Mesendoderm (in vitro differentiated cells): ENCODE data around the gene EPHB3.

Experiments used
- DNase-seq: peaks from one replicate; pipeline ENCODE4 v3.0.0; 2013
- H2AK5ac ChIP-seq: 2 replicates; pipeline ENCODE4 v1.6.1; 2013; ENCODE audit warnings: low read length, inconsistent platforms
- H2BK120ac ChIP-seq: 2 replicates; pipeline ENCODE4 v1.6.1; 2013; ENCODE audit warnings: low read depth, mild to moderate bottlenecking, low read length, moderate library complexity, mixed read lengths
- H2BK15ac ChIP-seq: replicated peaks from 2 replicates; pipeline ENCODE4 v1.6.1; 2013; ENCODE audit warnings: low read depth, mild to moderate bottlenecking, moderate library complexity
- H2BK5ac ChIP-seq: 2 replicates; pipeline ENCODE4 v1.6.1; 2013; ENCODE audit warnings: low read length, inconsistent platforms
- H3K18ac ChIP-seq: 2 replicates; pipeline ENCODE4 v1.6.1; 2013; ENCODE audit warnings: mild to moderate bottlenecking, low read length, mixed read lengths
- H3K23ac ChIP-seq: one replicate; pipeline ENCODE4 v1.6.1; 2013; ENCODE audit warnings: low read length
- H3K27ac ChIP-seq: 2 replicates; pipeline ENCODE4 v1.5.1; 2013; ENCODE audit warnings: low read depth, mild to moderate bottlenecking, inconsistent platforms, low read length, moderate library complexity
- H3K27me3 ChIP-seq: 2 replicates; pipeline ENCODE4 v1.6.1; 2013; ENCODE audit warnings: low read length, control low read depth, mild to moderate bottlenecking, inconsistent platforms; ENCODE audit not compliant: insufficient read depth, poor library complexity
- H3K36me3 ChIP-seq: 2 replicates; pipeline ENCODE4 v1.6.1; 2013; ENCODE audit warnings: low read length, inconsistent platforms; ENCODE audit not compliant: control insufficient read depth, insufficient read depth
- H3K4ac ChIP-seq: one replicate; pipeline ENCODE4 v1.6.1; 2013; ENCODE audit warnings: low read depth, mild to moderate bottlenecking, low read length, moderate library complexity
- H3K4me1 ChIP-seq: 2 replicates; pipeline ENCODE4 v1.6.1; 2013; ENCODE audit warnings: low read depth, low read length, inconsistent platforms; ENCODE audit not compliant: control insufficient read depth
- H3K4me2 ChIP-seq: 2 replicates; pipeline ENCODE4 v1.6.1; 2013; ENCODE audit warnings: low read length
- H3K4me3 ChIP-seq: 2 replicates; pipeline ENCODE4 v1.5.1; 2013; ENCODE audit warnings: mild to moderate bottlenecking, low read length
- H3K56ac ChIP-seq: one replicate; pipeline ENCODE4 v1.6.1; 2013; ENCODE audit warnings: low read length
- H3K79me1 ChIP-seq: 2 replicates; pipeline ENCODE4 v1.6.1; 2013; ENCODE audit warnings: low read length, inconsistent platforms
- H3K79me2 ChIP-seq: 2 replicates; pipeline ENCODE4 v1.6.1; 2013; ENCODE audit warnings: mild to moderate bottlenecking, low read length; ENCODE audit not compliant: control insufficient read depth, insufficient read depth
- H3K9ac ChIP-seq: 2 replicates; pipeline ENCODE4 v1.6.1; 2013; ENCODE audit warnings: low read length, inconsistent platforms
- H4K5ac ChIP-seq: one replicate; pipeline ENCODE4 v1.6.1; 2013; ENCODE audit warnings: low read length
- H4K8ac ChIP-seq: one replicate; pipeline ENCODE4 v1.6.1; 2013; ENCODE audit warnings: low read depth, mild to moderate bottlenecking, control low read depth, low read length, moderate library complexity
- WGBS: extraction: QIAGEN DNeasy Blood & Tissue Kit; methylation state at CpG from one replicate; pipeline ENCODE4 v1.1.7; 2013; ENCODE audit warnings: low lambda C conversion rate, missing lambda C conversion rate; ENCODE audit not compliant: insufficient coverage; ENCODE audit errors: extremely low coverage; 5-methylcytosine and 5-hydroxymethylcytosine counted together

The EPHB3 gene

GRCh38 chr3:184572633-184573270 lies 11.2 kb downstream of the EPHB3 start:
- Histone ChIP-seq H2BK15ac (no peak overlapping the region), H3K4ac (no peak overlapping the region), H3K4me2 (no peak overlapping the region), H2AK5ac (no peak overlapping the region), H3K27ac (no peak overlapping the region), H3K4me3 (no peak overlapping the region), H3K4me1 (peaks cover 23% of the 10 kb centered on the region), H3K23ac (no peak overlapping the region), H3K36me3 (peaks cover 9% of the 10 kb centered on the region), H3K18ac (no peak overlapping the region), H2BK120ac (no peak overlapping the region), H3K27me3 (no peaks in the 10 kb centered on the region), H3K79me1 (peaks cover 27% of the 10 kb centered on the region), H3K56ac (peak overlapping the region; percentile 20), H3K9ac (no peak overlapping the region), H4K8ac (no peak overlapping the region), H2BK5ac (no peak overlapping the region), H4K5ac (no peak overlapping the region), H3K79me2 (peaks cover 23% of the 10 kb centered on the region)
- WGBS, result no CpG with 5 or more reads among the region's 33 CpGs
- DNase-seq, result no peak

GRCh38 chr3:184574515-184575417 lies 13.2 kb downstream of the EPHB3 start:
- Histone ChIP-seq H3K79me2 (peaks cover 15% of the 10 kb centered on the region), H3K4me1 (peaks cover 19% of the 10 kb centered on the region), H3K4ac (peak overlapping the region; percentile 18), H4K8ac (no peak overlapping the region), H3K4me3 (no peak overlapping the region), H3K27me3 (no peaks in the 10 kb centered on the region), H3K18ac (peak overlapping the region; percentile 42), H4K5ac (no peak overlapping the region), H3K23ac (peak overlapping the region; percentile 11), H3K27ac (peak overlapping the region; percentile 53), H2BK120ac (no peak overlapping the region), H3K4me2 (peak overlapping the region; percentile 38), H3K9ac (peak overlapping the region; percentile 45), H3K56ac (peak overlapping the region; percentile 71), H2BK15ac (no peak overlapping the region), H2BK5ac (peak overlapping the region; percentile 80), H2AK5ac (peak overlapping the region; percentile 3), H3K79me1 (peaks cover 20% of the 10 kb centered on the region), H3K36me3 (peaks cover 14% of the 10 kb centered on the region)
- WGBS, result no CpG with 5 or more reads among the region's 15 CpGs
- peak; percentile 97 for DNase-seq

- H3K23ac ChIP-seq, result no peak overlapping the region
- no peak overlapping the region for H2BK120ac ChIP-seq
Observed at GRCh38 chr3:184575701-184576100, 14.1 kb downstream of the EPHB3 start.

GRCh38 chr3:184576457-184577240 lies 15.1 kb downstream of the EPHB3 start:
- no peak for DNase-seq
- Histone ChIP-seq H3K4me2 (no peak overlapping the region), H2AK5ac (no peak overlapping the region), H4K5ac (no peak overlapping the region), H2BK5ac (no peak overlapping the region), H3K4me1 (peaks cover 14% of the 10 kb centered on the region), H3K18ac (no peak overlapping the region), H2BK120ac (no peak overlapping the region), H3K79me2 (peaks cover 6% of the 10 kb centered on the region), H3K4me3 (no peak overlapping the region), H3K9ac (no peak overlapping the region), H3K79me1 (peaks cover 11% of the 10 kb centered on the region), H4K8ac (no peak overlapping the region), H3K36me3 (peaks cover 20% of the 10 kb centered on the region), H3K27ac (no peak overlapping the region), H3K56ac (no peak overlapping the region), H2BK15ac (no peak overlapping the region), H3K27me3 (no peaks in the 10 kb centered on the region), H3K23ac (no peak overlapping the region), H3K4ac (no peak overlapping the region)
- WGBS, result no CpG with 5 or more reads among the region's 25 CpGs

More at GRCh38 chr3:184575701-184576100, 14.1 kb downstream of the EPHB3 start:
- no peak overlapping the region for H2AK5ac ChIP-seq
- H3K27ac ChIP-seq, result no peak overlapping the region
- peak overlapping the region; percentile 9 for H3K18ac ChIP-seq
- H3K4me2 ChIP-seq, result no peak overlapping the region
- no peaks in the 10 kb centered on the region for H3K27me3 ChIP-seq
- no peak overlapping the region for H4K5ac ChIP-seq
- no peak overlapping the region for H2BK15ac ChIP-seq
- no peak overlapping the region for H3K9ac ChIP-seq
- peaks cover 11% of the 10 kb centered on the region for H3K79me2 ChIP-seq
- H3K56ac ChIP-seq, result peak overlapping the region; percentile 17
- no peak overlapping the region for H3K4ac ChIP-seq
- peaks cover 14% of the 10 kb centered on the region for H3K4me1 ChIP-seq
- no peak overlapping the region for H2BK5ac ChIP-seq
- DNase-seq, result no peak
- peaks cover 18% of the 10 kb centered on the region for H3K36me3 ChIP-seq
- H3K4me3 ChIP-seq, result no peak overlapping the region
- no peak overlapping the region for H4K8ac ChIP-seq
- WGBS, result no CpG with 5 or more reads among the region's 9 CpGs
- H3K79me1 ChIP-seq, result peaks cover 17% of the 10 kb centered on the region

GRCh38 chr3:184577546-184577945 lies 16.0 kb downstream of the EPHB3 start:
- Histone ChIP-seq H3K23ac (no peak overlapping the region), H3K56ac (no peak overlapping the region), H3K18ac (no peak overlapping the region), H4K5ac (no peak overlapping the region), H3K27me3 (no peaks in the 10 kb centered on the region), H2BK5ac (no peak overlapping the region), H3K4me1 (peaks cover 18% of the 10 kb centered on the region), H3K4ac (no peak overlapping the region), H2AK5ac (no peak overlapping the region), H3K79me2 (peaks cover 4% of the 10 kb centered on the region), H2BK15ac (no peak overlapping the region), H3K9ac (no peak overlapping the region), H3K79me1 (peaks cover 7% of the 10 kb centered on the region), H3K36me3 (peaks cover 22% of the 10 kb centered on the region), H3K4me2 (no peak overlapping the region), H4K8ac (no peak overlapping the region), H3K27ac (no peak overlapping the region), H3K4me3 (no peak overlapping the region), H2BK120ac (no peak overlapping the region)
- no CpG with 5 or more reads among the region's 15 CpGs for WGBS
- no peak for DNase-seq
